Neural progenitor cell (in vitro differentiated cells): ENCODE results near the gene DDX49.

Experiments
- EZH2 ChIP-seq: fragments of 200-600 bp; sonication (generic); IDR thresholded peaks from 2 replicates; pipeline ENCODE4 v1.6.1; 2017; ENCODE audit warnings: antibody characterized with exemption, mild to moderate bottlenecking, moderate library complexity
- EZH2phosphoT487 ChIP-seq: fragments of 200-600 bp; sonication (generic); IDR thresholded peaks from 2 replicates; pipeline ENCODE4 v1.6.1; 2017; ENCODE audit warnings: antibody characterized with exemption
- TF ChIP-seq, protein P1 (sequence below): fragments of 200-600 bp; sonication (generic); IDR thresholded peaks from 2 replicates; pipeline ENCODE4 v1.5.1; 2017; ENCODE audit warnings: antibody characterized with exemption, mild to moderate bottlenecking

DNA sequence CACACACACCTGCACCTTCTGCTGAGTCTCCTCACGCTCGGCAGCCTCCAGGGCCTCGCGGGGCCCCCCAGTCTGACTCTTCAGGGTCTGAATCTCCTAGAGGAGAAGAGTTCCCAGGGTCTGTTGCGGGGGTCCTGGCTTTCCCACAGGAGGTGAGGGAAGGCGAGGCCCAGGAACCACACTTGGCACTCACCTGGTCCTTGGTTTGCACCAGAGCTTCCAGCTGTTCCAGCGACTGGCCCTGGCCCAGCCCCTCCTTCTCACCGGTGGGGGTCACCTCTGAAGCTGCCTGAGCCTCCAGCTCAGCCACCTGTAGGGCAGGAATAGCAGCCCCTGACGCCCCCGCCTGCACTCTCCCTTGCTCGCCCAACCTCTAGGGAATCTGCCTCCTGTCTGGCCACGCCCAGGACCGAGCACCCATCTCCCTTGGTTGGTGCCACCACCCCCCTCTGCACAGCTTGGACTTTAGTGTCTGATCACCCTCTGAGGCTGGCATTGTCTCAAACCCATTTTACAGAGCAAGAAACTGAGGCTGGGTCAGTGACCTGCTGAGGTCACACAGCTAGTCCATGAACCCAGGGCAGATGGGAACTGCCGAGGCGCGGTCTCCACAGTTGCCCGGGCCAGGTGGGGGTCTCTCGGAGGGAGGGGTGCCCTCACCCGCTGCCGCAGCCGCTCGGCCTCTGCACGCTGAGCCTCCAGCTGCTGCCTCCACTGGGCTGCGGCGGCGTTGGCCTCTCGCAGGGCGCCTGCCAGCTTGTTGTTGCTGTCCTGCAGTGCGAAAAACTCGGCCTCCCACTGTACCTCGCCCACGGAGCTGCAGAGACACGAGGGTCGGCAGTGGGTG is 12.0 kb downstream of the DDX49 start:
- TF ChIP-seq, protein P1, sequence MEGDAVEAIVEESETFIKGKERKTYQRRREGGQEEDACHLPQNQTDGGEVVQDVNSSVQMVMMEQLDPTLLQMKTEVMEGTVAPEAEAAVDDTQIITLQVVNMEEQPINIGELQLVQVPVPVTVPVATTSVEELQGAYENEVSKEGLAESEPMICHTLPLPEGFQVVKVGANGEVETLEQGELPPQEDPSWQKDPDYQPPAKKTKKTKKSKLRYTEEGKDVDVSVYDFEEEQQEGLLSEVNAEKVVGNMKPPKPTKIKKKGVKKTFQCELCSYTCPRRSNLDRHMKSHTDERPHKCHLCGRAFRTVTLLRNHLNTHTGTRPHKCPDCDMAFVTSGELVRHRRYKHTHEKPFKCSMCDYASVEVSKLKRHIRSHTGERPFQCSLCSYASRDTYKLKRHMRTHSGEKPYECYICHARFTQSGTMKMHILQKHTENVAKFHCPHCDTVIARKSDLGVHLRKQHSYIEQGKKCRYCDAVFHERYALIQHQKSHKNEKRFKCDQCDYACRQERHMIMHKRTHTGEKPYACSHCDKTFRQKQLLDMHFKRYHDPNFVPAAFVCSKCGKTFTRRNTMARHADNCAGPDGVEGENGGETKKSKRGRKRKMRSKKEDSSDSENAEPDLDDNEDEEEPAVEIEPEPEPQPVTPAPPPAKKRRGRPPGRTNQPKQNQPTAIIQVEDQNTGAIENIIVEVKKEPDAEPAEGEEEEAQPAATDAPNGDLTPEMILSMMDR, result no peak
- TF ChIP-seq EZH2 (no peak), EZH2phosphoT487 (no peak)
